Measurements from ENCODE around the gene PRTFDC1. TPM values are rescaled to one million over a fixed set of nuclear protein-coding genes. Genes with fewer than 3 reads are reported as not detected.

The PRTFDC1 gene
- total RNA-seq (2022) (not detected in 2 replicates), Bru-seq, nascent RNA (percentile 2 among the genes with signal in this experiment), BruChase-seq, experiment 1, labeled RNA remaining after a 6-hour chase (percentile 5 among the genes with signal in this experiment), BruChase-seq, experiment 2, labeled RNA remaining after a 2-hour chase (percentile 6 among the genes with signal in this experiment)
- long read RNA-seq = 0 reads

- no peak for DNase-seq (ENCODE audit: unreplicated experiment)
- H3K27ac Mint-ChIP-seq (ENCODE audit: low read depth, unreplicated experiment) = no peak within 1 kb of the TSS
- H3K4me1 Mint-ChIP-seq (ENCODE audit: insufficient read depth, unreplicated experiment) = no peaks in the 10 kb centered on the region
- no peaks in the 10 kb centered on the region for H3K9me3 Mint-ChIP-seq (ENCODE audit: unreplicated experiment)
- no peaks in the 10 kb centered on the region for H3K27me3 Mint-ChIP-seq (ENCODE audit: insufficient read depth, unreplicated experiment)
- intact Hi-C loops (cut with micrococcal nuclease) = no loop called here
- CTCF ChIA-PET = interaction anchor here (0.6 to 0.7 kb wide), 3 partner anchors 120 to 133 kb away, joined by 3 to 4 read pairs (median 3); no protein-coding TSS in a partner anchor
- POLR2A ChIA-PET = no interaction called here
- BruUV-seq (replicated peaks) = no TSS peak
- TF ChIP-seq, protein P1, sequence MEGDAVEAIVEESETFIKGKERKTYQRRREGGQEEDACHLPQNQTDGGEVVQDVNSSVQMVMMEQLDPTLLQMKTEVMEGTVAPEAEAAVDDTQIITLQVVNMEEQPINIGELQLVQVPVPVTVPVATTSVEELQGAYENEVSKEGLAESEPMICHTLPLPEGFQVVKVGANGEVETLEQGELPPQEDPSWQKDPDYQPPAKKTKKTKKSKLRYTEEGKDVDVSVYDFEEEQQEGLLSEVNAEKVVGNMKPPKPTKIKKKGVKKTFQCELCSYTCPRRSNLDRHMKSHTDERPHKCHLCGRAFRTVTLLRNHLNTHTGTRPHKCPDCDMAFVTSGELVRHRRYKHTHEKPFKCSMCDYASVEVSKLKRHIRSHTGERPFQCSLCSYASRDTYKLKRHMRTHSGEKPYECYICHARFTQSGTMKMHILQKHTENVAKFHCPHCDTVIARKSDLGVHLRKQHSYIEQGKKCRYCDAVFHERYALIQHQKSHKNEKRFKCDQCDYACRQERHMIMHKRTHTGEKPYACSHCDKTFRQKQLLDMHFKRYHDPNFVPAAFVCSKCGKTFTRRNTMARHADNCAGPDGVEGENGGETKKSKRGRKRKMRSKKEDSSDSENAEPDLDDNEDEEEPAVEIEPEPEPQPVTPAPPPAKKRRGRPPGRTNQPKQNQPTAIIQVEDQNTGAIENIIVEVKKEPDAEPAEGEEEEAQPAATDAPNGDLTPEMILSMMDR (IDR thresholded peaks at IDR 0.05; ENCODE audit: unreplicated experiment) = no peak
- no peaks in the 10 kb centered on the region for H3K36me3 Mint-ChIP-seq (ENCODE audit: insufficient read depth, unreplicated experiment)
- peak within 1 kb of the TSS; percentile 49 for H3K4me3 Mint-ChIP-seq (ENCODE audit: unreplicated experiment)
Observed at GRCh38 chr10:24952143-24952706, at the start of gene PRTFDC1. Gene PRTFDC1, minus strand, starts transcription at chr10:24952606. Its CDS starts 31 bp downstream, at chr10:24952575.

DNA sequence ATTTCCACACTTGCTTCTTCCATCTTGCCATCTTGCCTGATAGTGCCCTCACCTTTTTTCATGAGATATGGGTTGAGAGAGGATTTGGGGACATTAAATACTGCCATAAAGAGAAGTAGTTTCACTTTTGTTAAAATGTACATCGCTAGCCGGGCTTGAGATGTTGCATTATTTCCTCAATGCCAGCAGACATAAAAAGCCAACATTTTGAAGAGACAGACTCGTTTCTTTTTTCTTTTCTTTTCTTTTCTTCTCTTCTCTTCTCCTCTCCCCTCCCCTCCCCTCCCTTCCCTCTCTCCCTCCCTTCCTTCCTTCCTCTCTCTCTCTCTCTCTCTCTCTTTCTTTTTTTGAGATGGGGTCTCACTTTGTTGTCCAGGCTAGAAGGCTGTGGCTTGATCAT is 45.6 kb upstream of the PRTFDC1 start:
- DNase-seq (ENCODE audit: unreplicated experiment) = no peak
- TF ChIP-seq, protein P1 (IDR thresholded peaks at IDR 0.05; ENCODE audit: unreplicated experiment) = no peak
- Mint-ChIP-seq H3K27ac (ENCODE audit: low read depth, unreplicated experiment) (no peak overlapping the region), H3K4me3 (ENCODE audit: unreplicated experiment) (no peak overlapping the region), H3K27me3 (ENCODE audit: insufficient read depth, unreplicated experiment) (no peaks in the 10 kb centered on the region), H3K36me3 (ENCODE audit: insufficient read depth, unreplicated experiment) (no peaks in the 10 kb centered on the region), H3K4me1 (ENCODE audit: insufficient read depth, unreplicated experiment) (no peaks in the 10 kb centered on the region), H3K9me3 (ENCODE audit: unreplicated experiment) (peaks cover 18% of the 10 kb centered on the region)
- intact Hi-C loops (cut with micrococcal nuclease) = no loop called here
- no TSS peak for BruUV-seq (replicated peaks)
- ChIA-PET POLR2A (no interaction called here), CTCF (interaction anchor here (1.8 kb wide), 1 partner anchor 8 kb away, joined by 8 read pairs; no protein-coding TSS in a partner anchor)

DNA sequence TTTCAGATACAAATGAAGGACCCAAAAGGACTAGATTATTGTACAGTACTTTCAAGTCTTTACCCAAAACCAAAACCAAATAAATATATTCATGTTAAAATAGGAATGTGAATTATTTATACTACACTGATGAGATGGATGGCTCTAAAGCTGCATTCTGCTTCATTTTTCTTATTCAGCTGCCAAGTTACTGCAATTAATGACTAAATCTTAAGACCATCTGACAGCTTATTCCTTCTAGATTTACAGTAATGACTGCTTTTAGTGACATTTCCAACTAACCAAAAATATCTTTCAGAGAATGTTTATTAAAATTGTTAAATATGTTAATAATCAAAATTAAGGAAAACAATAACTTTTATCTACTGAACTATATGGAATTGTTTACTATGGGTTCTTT is 42.7 kb upstream of the PRTFDC1 start:
- Mint-ChIP-seq H3K9me3 (ENCODE audit: unreplicated experiment) (no peaks in the 10 kb centered on the region), H3K4me3 (ENCODE audit: unreplicated experiment) (no peak overlapping the region), H3K27ac (ENCODE audit: low read depth, unreplicated experiment) (no peak overlapping the region), H3K4me1 (ENCODE audit: insufficient read depth, unreplicated experiment) (no peaks in the 10 kb centered on the region), H3K27me3 (ENCODE audit: insufficient read depth, unreplicated experiment) (no peaks in the 10 kb centered on the region), H3K36me3 (ENCODE audit: insufficient read depth, unreplicated experiment) (no peaks in the 10 kb centered on the region)
- TF ChIP-seq, protein P1 (IDR thresholded peaks at IDR 0.05; ENCODE audit: unreplicated experiment) = no peak
- DNase-seq (ENCODE audit: unreplicated experiment) = no peak
- BruUV-seq (replicated peaks) = no TSS peak
- ChIA-PET POLR2A (no interaction called here), CTCF (interaction anchor here (0.5 to 1.0 kb wide), 3 partner anchors 352 to 1030 kb away, joined by 3 read pairs; no protein-coding TSS in a partner anchor)
- intact Hi-C loops (cut with micrococcal nuclease) = no loop called here

- no peaks in the 10 kb centered on the region for H3K36me3 Mint-ChIP-seq (ENCODE audit: insufficient read depth, unreplicated experiment)
- H3K4me3 Mint-ChIP-seq (ENCODE audit: unreplicated experiment) = no peak overlapping the region
- no TSS peak for BruUV-seq (replicated peaks)
- no peaks in the 10 kb centered on the region for H3K4me1 Mint-ChIP-seq (ENCODE audit: insufficient read depth, unreplicated experiment)
- H3K27ac Mint-ChIP-seq (ENCODE audit: low read depth, unreplicated experiment) = no peak overlapping the region
- no peaks in the 10 kb centered on the region for H3K27me3 Mint-ChIP-seq (ENCODE audit: insufficient read depth, unreplicated experiment)
- DNase-seq (ENCODE audit: unreplicated experiment) = no peak
- no peaks in the 10 kb centered on the region for H3K9me3 Mint-ChIP-seq (ENCODE audit: unreplicated experiment)
- TF ChIP-seq, protein P1 (IDR thresholded peaks at IDR 0.05; ENCODE audit: unreplicated experiment) = no peak
- CTCF ChIA-PET = interaction anchor here (0.7 kb wide), 2 partner anchors 21 to 351 kb away, joined by 3 read pairs; no protein-coding TSS in a partner anchor
- intact Hi-C loops (cut with micrococcal nuclease) = no loop called here
- POLR2A ChIA-PET = interaction anchor here (1.0 kb wide), 1 partner anchor 13 kb away, joined by 3 read pairs; no protein-coding TSS in a partner anchor
Observed at GRCh38 chr10:24993237-24993958, 41.0 kb upstream of the PRTFDC1 start.

Data from MCF 10A (cell line).